Karpas-422 (cell line): ENCODE data around the gene ZNF724. TPM values are rescaled to one million over a fixed set of nuclear protein-coding genes. Genes with fewer than 3 reads are reported as not detected.
"Not testable (repeated sequence)": the region's sequence is repeated elsewhere in the genome, so short reads cannot be mapped to it uniquely, and the experiment has no call there.

Experiments used
- DNase-seq: peaks from one replicate; pipeline ENCODE4 v3.0.0-alpha.2; 2015
- H2AFZ ChIP-seq: fragments of 200-600 bp; sonication (generic); 2 replicates; pipeline ENCODE4 v1.6.1; 2014; ENCODE audit warnings: antibody characterized with exemption, low read length, mixed read lengths
- H3K27ac ChIP-seq: fragments of 200-600 bp; sonication (generic); 2 replicates; pipeline ENCODE4 v1.5.1; 2014; ENCODE audit warnings: mild to moderate bottlenecking, low read length, moderate library complexity
- H3K27me3 ChIP-seq: fragments of 200-600 bp; sonication (generic); 2 replicates; pipeline ENCODE4 v1.6.1; 2014; ENCODE audit warnings: low read length, mixed read lengths
- H3K36me3 ChIP-seq: fragments of 200-600 bp; sonication (generic); 2 replicates; pipeline ENCODE4 v1.6.1; 2014; ENCODE audit warnings: low read length, mixed read lengths; ENCODE audit not compliant: insufficient read depth
- H3K4me1 ChIP-seq: fragments of 200-600 bp; sonication (generic); 2 replicates; pipeline ENCODE4 v1.6.1; 2014; ENCODE audit warnings: mild to moderate bottlenecking, low read length, mixed read lengths
- H3K4me2 ChIP-seq: fragments of 200-600 bp; sonication (generic); 2 replicates; pipeline ENCODE4 v1.6.1; 2014; ENCODE audit warnings: low read length, low read depth, mild to moderate bottlenecking; ENCODE audit not compliant: poor library complexity, severe bottlenecking
- H3K4me3 ChIP-seq: fragments of 200-600 bp; sonication (generic); 2 replicates; pipeline ENCODE4 v1.5.1; 2014; ENCODE audit warnings: mild to moderate bottlenecking, antibody characterized with exemption, low read length, mixed read lengths
- H3K79me2 ChIP-seq: fragments of 200-600 bp; sonication (generic); 2 replicates; pipeline ENCODE4 v1.6.1; 2014; ENCODE audit warnings: mild to moderate bottlenecking, low read length, mixed read lengths
- H3K9ac ChIP-seq: fragments of 200-600 bp; sonication (generic); 2 replicates; pipeline ENCODE4 v1.6.0; 2014; ENCODE audit warnings: low read length
- H3K9me2 ChIP-seq: fragments of 200-600 bp; sonication (generic), shearing (Covaris generic); replicated peaks from 2 replicates; pipeline ENCODE4 v1.6.0; 2014; ENCODE audit warnings: mild to moderate bottlenecking, low read length, moderate library complexity; ENCODE audit not compliant: insufficient read depth
- H3K9me3 ChIP-seq: fragments of 300-700, 200-600 bp; sonication (generic); 2 replicates; pipeline ENCODE4 v1.6.1; 2014; ENCODE audit warnings: low read length, mixed read lengths
- H4K20me1 ChIP-seq: fragments of 200-600 bp; sonication (generic); 2 replicates; pipeline ENCODE4 v1.6.1; 2014; ENCODE audit warnings: mild to moderate bottlenecking, antibody characterized with exemption, low read length, low read depth; ENCODE audit not compliant: insufficient read depth
- total RNA-seq: library from RNA; depleted of rRNA; stranded (reverse); fragments of >200 nt; shearing (Covaris generic); gene quantifications from 2 replicates; pipeline ENCODE4 v1.2.3, GENCODE V29; 2014; ENCODE audit warnings: low replicate concordance

The ZNF724 gene
- total RNA-seq, 1 experiment from 2014 or later = 10.8 TPM

DNA sequence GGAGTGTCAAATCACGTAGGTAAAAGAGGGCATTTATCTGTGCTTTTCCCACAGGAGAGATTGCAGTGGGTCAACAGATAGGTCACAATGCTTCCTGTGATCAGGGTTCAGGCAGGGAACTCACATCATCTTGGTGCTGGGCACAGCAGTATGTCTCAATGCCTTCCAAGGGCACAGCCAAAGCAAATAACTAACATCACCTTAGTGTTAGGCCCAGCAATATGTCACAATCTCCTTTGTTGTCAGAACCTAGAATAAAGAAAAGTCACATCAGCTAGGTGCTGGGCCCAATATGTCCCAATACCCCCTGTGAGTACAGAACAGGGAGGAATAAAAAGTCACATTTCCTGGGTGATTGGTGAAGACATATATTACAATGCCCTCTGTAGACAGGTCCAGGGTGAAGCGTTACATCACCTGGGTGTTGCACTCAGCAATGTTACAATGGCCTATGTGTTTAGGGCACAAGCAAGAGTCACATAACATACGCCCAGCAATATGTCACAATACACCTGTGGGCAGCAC, 11.4 kb upstream of the ZNF724 start:
- Histone ChIP-seq H2AFZ (no peak overlapping the region), H3K9me3 (no peaks in the 10 kb centered on the region), H3K27ac (no peak overlapping the region), H3K4me1 (no peaks in the 10 kb centered on the region), H3K36me3 (peaks cover 35% of the 10 kb centered on the region), H3K9ac (no peak overlapping the region), H3K4me2 (no peak overlapping the region), H3K4me3 (no peak overlapping the region), H3K79me2 (no peaks in the 10 kb centered on the region), H4K20me1 (no peaks in the 10 kb centered on the region), H3K9me2 (no peaks in the 10 kb centered on the region), H3K27me3 (no peaks in the 10 kb centered on the region)
- no peak for DNase-seq

GRCh38 chr19:23260956-23261355, 10.8 kb upstream of the ZNF724 start:
- H4K20me1 ChIP-seq = no peaks in the 10 kb centered on the region
- H3K36me3 ChIP-seq = peaks cover 35% of the 10 kb centered on the region

GRCh38 chr19:23259961-23260360, 9.8 kb upstream of the ZNF724 start:
- Histone ChIP-seq H3K9ac (no peak overlapping the region), H3K27me3 (no peaks in the 10 kb centered on the region), H3K4me1 (no peaks in the 10 kb centered on the region), H3K79me2 (no peaks in the 10 kb centered on the region), H3K36me3 (peaks cover 35% of the 10 kb centered on the region), H2AFZ (no peak overlapping the region), H3K27ac (no peak overlapping the region), H3K4me3 (no peak overlapping the region), H3K9me2 (no peaks in the 10 kb centered on the region), H3K4me2 (no peak overlapping the region), H4K20me1 (no peaks in the 10 kb centered on the region), H3K9me3 (no peaks in the 10 kb centered on the region)
- no peak for DNase-seq

More at GRCh38 chr19:23260956-23261355, 10.8 kb upstream of the ZNF724 start:
- no peak overlapping the region for H2AFZ ChIP-seq
- H3K4me1 ChIP-seq = no peaks in the 10 kb centered on the region
- H3K9ac ChIP-seq = no peak overlapping the region
- H3K79me2 ChIP-seq = no peaks in the 10 kb centered on the region
- no peak overlapping the region for H3K4me2 ChIP-seq
- H3K27me3 ChIP-seq = no peaks in the 10 kb centered on the region
- no peak overlapping the region for H3K4me3 ChIP-seq
- H3K9me2 ChIP-seq = no peaks in the 10 kb centered on the region
- H3K9me3 ChIP-seq = no peaks in the 10 kb centered on the region
- no peak overlapping the region for H3K27ac ChIP-seq
- no peak for DNase-seq

DNA sequence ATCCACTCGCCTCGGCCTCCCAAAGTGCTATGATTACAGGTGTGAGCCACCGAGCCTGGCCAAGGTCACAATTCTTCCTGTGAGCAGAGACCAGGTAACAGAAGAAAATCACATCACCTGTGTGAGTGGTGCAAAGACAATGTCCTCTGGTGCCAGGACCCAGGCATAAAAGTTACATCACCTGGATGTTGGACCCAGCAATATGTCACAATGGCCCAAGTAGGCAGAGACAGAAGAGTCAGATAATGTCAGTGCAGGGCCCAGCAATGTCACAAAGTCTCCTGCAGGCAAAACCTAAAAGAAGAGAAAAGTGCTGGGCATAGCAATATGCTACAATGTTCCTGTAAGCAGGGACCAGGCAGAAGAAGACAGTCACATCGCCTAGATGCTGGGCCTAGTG, 5.5 kb upstream of the ZNF724 start:
- Histone ChIP-seq H3K9me2 (no peaks in the 10 kb centered on the region), H3K27me3 (no peaks in the 10 kb centered on the region), H3K79me2 (no peaks in the 10 kb centered on the region), H3K4me1 (peaks cover under 1% of the 10 kb centered on the region; the same call in 1 of the 2 replicates), H3K4me3 (no peak overlapping the region), H4K20me1 (no peaks in the 10 kb centered on the region), H3K27ac (no peak overlapping the region), H3K9ac (no peak overlapping the region), H3K4me2 (no peak overlapping the region), H3K9me3 (no peaks in the 10 kb centered on the region), H3K36me3 (peaks cover 11% of the 10 kb centered on the region; the same call in 1 of the 2 replicates), H2AFZ (no peak overlapping the region)
- DNase-seq = no peak

GRCh38 chr19:23254141-23254910, 4.1 kb upstream of the ZNF724 start:
- Histone ChIP-seq H3K4me3 (no peak overlapping the region), H3K27ac (no peak overlapping the region), H2AFZ (no peak overlapping the region), H3K27me3 (no peaks in the 10 kb centered on the region), H3K36me3 (no peaks in the 10 kb centered on the region), H3K9me2 (no peaks in the 10 kb centered on the region), H3K9me3 (no peaks in the 10 kb centered on the region), H3K4me2 (no peak overlapping the region), H3K79me2 (peaks cover 7% of the 10 kb centered on the region), H3K9ac (no peak overlapping the region), H4K20me1 (no peaks in the 10 kb centered on the region), H3K4me1 (peaks cover 3% of the 10 kb centered on the region)
- no peak for DNase-seq

DNA sequence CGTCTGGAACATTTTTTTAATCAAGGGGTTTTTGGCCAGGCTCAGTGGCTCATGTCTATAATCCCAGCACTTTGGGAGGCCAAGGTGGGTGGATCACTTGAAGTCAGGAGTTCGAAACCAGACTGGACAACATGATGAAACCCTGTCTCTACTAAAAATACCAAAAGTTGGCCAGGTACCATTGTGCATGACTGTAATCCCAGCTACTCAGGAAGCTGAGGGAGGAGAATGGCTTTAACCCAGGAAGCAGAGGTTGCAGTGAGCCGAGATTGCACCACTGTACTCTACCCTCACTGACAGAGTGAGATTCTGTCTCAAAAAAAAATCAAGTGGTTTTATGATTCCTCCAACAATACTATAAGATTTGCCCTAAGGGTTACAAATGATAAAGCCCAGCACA, 3.1 kb upstream of the ZNF724 start:
- H3K4me2 ChIP-seq, H3K36me3 ChIP-seq, H3K9ac ChIP-seq, DNase-seq, H3K27ac ChIP-seq, H3K9me3 ChIP-seq, H4K20me1 ChIP-seq, H3K4me3 ChIP-seq, H3K4me1 ChIP-seq, H3K9me2 ChIP-seq, H3K27me3 ChIP-seq, H2AFZ ChIP-seq: not testable (repeated sequence)
- peaks cover 18% of the 10 kb centered on the region for H3K79me2 ChIP-seq

DNA sequence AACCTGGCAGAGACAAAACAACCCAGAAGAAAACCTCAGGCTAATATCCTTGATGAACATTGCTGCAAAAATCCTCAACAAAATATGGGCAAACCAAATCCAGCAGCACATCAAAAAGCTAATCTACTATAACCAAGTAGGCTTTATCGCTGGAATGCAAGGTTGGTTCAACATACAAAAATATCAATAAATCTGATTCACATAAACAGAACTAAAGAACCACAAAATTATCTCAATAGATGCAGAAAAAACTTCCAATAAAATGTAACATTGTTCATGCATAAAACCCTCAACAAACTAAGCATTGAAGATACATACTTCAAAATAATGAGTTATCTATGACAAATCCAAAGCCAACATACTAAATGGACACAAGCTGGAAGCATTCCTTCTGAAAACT, 8.8 kb downstream of the ZNF724 start:
- Histone ChIP-seq H3K27ac (no peak overlapping the region), H3K36me3 (peaks cover 88% of the 10 kb centered on the region), H3K9ac (no peak overlapping the region), H3K4me3 (no peak overlapping the region), H3K4me2 (no peak overlapping the region), H4K20me1 (no peaks in the 10 kb centered on the region), H3K9me3 (peaks cover 46% of the 10 kb centered on the region), H3K27me3 (no peaks in the 10 kb centered on the region), H3K79me2 (peaks cover 89% of the 10 kb centered on the region), H3K9me2 (no peaks in the 10 kb centered on the region), H3K4me1 (no peaks in the 10 kb centered on the region), H2AFZ (no peak overlapping the region)
- DNase-seq = no peak

DNA sequence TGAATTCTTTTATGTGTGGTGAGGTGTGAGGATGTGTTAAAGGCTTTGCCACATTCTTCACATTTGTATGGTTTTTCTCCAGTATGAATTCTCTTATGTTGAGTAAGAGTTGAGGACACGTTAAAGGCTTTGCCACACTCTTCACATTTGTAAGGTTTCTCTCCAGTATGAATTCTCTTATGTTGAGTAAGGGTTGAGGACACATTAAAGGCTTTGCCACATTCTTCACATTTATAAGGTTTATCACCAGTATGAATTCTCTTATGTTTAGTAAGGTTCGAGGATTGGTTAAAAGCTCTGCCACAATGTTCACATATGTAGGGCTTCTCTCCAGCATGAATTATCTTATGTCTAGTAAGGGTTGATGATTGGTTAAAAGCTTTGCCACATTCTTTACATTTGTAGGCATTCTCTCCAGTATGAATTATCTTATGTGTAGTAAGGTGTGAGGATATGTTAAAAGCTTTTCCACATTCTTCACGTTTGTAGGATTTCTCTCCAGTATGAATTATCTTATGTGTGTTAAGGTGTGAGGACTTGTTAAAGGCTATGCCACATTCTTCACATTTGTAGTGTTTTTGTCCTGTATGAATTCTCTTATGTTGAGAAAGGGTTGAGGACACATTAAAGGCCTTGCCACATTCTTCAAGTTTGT, 27.1 kb downstream of the ZNF724 start:
- Histone ChIP-seq H3K9ac (no peak overlapping the region), H3K27ac (no peak overlapping the region), H3K9me2 (no peaks in the 10 kb centered on the region), H4K20me1 (no peaks in the 10 kb centered on the region), H3K27me3 (no peaks in the 10 kb centered on the region), H2AFZ (no peak overlapping the region), H3K36me3 (peaks cover 77% of the 10 kb centered on the region), H3K9me3 (peaks cover 49% of the 10 kb centered on the region), H3K79me2 (0 out of 2 replicates have a peak, but pooled peaks cover 5% of the 10 kb centered on the region), H3K4me2 (no peak overlapping the region), H3K4me1 (no peaks in the 10 kb centered on the region), H3K4me3 (no peak overlapping the region)
- no peak for DNase-seq
